Bladder microvascular endothelial cell (primary cell): ENCODE measurements around the gene RABL2B. TPM values are rescaled to one million over a fixed set of nuclear protein-coding genes. Genes with fewer than 3 reads are reported as not detected.

Experiments
- total RNA-seq: library from RNA; depleted of rRNA; stranded (reverse); fragments of >200 nt; gene quantifications from 2 replicates; pipeline ENCODE4 v1.2.3, GENCODE V29; 2014

Gene RABL2B
- total RNA-seq = 3.7 and 10.8 TPM in 2 replicates

GRCh38 chr22:50783033-50783879 lies at the start of gene RABL2B:
Gene RABL2B (minus strand): TSS chr22:50783636. CDS start chr22:50782294, 1,342 bp downstream.

GRCh38 chr22:50737728-50738648 lies 45.4 kb downstream of the RABL2B start, which contains the start of gene ACR:
Gene ACR (plus strand): TSS chr22:50738204. CDS start chr22:50738236, 32 bp downstream.

Other genes starting within 250 kb of the RABL2B start
- gene KLHDC7B, start 237.7 kb downstream of the RABL2B start, total RNA-seq = not detected in 2 replicates
- not detected in 2 replicates for gene SYCE3, start 220.7 kb downstream of the RABL2B start, total RNA-seq
- gene CPT1B, start 205.2 kb downstream of the RABL2B start, total RNA-seq = 6.8 and 20.2 TPM in 2 replicates
- gene CHKB, start 200.8 kb downstream of the RABL2B start, total RNA-seq = 27.8 and 32.9 TPM in 2 replicates
- 0.32 and 0.38 TPM in 2 replicates for gene MAPK8IP2, start 182.8 kb downstream of the RABL2B start, total RNA-seq
- gene ARSA, start 155.5 kb downstream of the RABL2B start, total RNA-seq = 13.6 and 18.9 TPM in 2 replicates
- gene SHANK3, start 110.8 kb downstream of the RABL2B start, total RNA-seq = 21.0 and 37.3 TPM in 2 replicates
- 0.16 and 0.69 TPM in 2 replicates for gene ACR, start 45.4 kb downstream of the RABL2B start, total RNA-seq